ENCODE measurements around the gene RAD51AP2.

Gene RAD51AP2

DNA sequence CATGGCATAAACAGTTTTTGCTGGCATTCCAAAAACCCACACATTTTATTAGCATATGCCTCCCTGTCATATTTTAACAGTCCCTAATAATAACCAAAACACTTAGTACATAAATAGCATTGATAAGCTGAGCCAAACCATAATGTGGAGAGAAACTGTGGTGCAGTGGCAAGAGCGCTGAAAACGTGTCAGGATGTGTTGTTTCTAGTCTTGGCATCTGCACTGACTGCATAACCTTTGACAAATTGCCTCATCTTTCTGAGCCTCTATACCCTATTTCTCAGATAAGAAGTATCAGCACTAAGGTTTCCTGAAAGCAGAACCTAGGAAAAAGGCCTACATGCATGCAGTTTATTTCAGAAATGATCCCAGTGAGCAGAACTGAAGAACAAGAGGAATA is 41.4 kb downstream of the RAD51AP2 start:
- Histone ChIP-seq H3K79me1 (ENCODE audit: low read length) (no peaks in the 10 kb centered on the region), H3K18ac (ENCODE audit: low read length) (no peak overlapping the region), H4K5ac (ENCODE audit: low read length) (no peak overlapping the region), H3K36me3 (ENCODE audit: control insufficient read depth, insufficient read depth, low read length) (no peaks in the 10 kb centered on the region), H3K56ac (ENCODE audit: low read length) (no peak overlapping the region), H3K4me2 (ENCODE audit: low read length) (no peak overlapping the region), H2BK120ac (ENCODE audit: low read depth, low read length) (no peak overlapping the region), H4K8ac (ENCODE audit: low read depth, low read length) (no peak overlapping the region), H3K9ac (ENCODE audit: low read length) (no peak overlapping the region), H2AK5ac (ENCODE audit: low read length) (no peak overlapping the region), H3K4ac (ENCODE audit: low read depth, low read length) (no peak overlapping the region), H2BK5ac (ENCODE audit: low read length) (no peak overlapping the region), H3K4me1 (ENCODE audit: control insufficient read depth, low read depth, low read length) (no peaks in the 10 kb centered on the region), H3K27me3 (ENCODE audit: insufficient read depth, low read length, poor library complexity) (no peaks in the 10 kb centered on the region), H3K27ac (ENCODE audit: low read depth, low read length) (no peak overlapping the region), H3K79me2 (ENCODE audit: control insufficient read depth, insufficient read depth, low read length) (no peaks in the 10 kb centered on the region), H2BK15ac (replicated peaks; ENCODE audit: low read depth) (no peak overlapping the region), H3K4me3 (ENCODE audit: low read length) (no peak overlapping the region), H3K23ac (ENCODE audit: low read length) (no peak overlapping the region)
- no CpG with 5 or more reads among the region's 2 CpGs for WGBS (ENCODE audit: extremely low coverage, insufficient coverage, low lambda C conversion rate)
- DNase-seq, result no peak

- H3K9ac ChIP-seq (ENCODE audit: low read length), result no peak overlapping the region
- no peak overlapping the region for H2BK5ac ChIP-seq (ENCODE audit: low read length)
- H3K79me1 ChIP-seq (ENCODE audit: low read length), result no peaks in the 10 kb centered on the region
- no peak overlapping the region for H3K23ac ChIP-seq (ENCODE audit: low read length)
- H2BK120ac ChIP-seq (ENCODE audit: low read depth, low read length), result no peak overlapping the region
- H3K56ac ChIP-seq (ENCODE audit: low read length), result no peak overlapping the region
- H3K18ac ChIP-seq (ENCODE audit: low read length), result no peak overlapping the region
- DNase-seq, result no peak
- WGBS (ENCODE audit: extremely low coverage, insufficient coverage, low lambda C conversion rate), result no CpG with 5 or more reads among the region's 2 CpGs
- H3K4me2 ChIP-seq (ENCODE audit: low read length), result no peak overlapping the region
- no peaks in the 10 kb centered on the region for H3K36me3 ChIP-seq (ENCODE audit: control insufficient read depth, insufficient read depth, low read length)
- H2AK5ac ChIP-seq (ENCODE audit: low read length), result no peak overlapping the region
- H4K5ac ChIP-seq (ENCODE audit: low read length), result no peak overlapping the region
- H4K8ac ChIP-seq (ENCODE audit: low read depth, low read length), result no peak overlapping the region
- no peaks in the 10 kb centered on the region for H3K27me3 ChIP-seq (ENCODE audit: insufficient read depth, low read length, poor library complexity)
- no peaks in the 10 kb centered on the region for H3K79me2 ChIP-seq (ENCODE audit: control insufficient read depth, insufficient read depth, low read length)
- H3K4me3 ChIP-seq (ENCODE audit: low read length), result no peak overlapping the region
- no peaks in the 10 kb centered on the region for H3K4me1 ChIP-seq (ENCODE audit: control insufficient read depth, low read depth, low read length)
- H3K27ac ChIP-seq (ENCODE audit: low read depth, low read length), result no peak overlapping the region
- H3K4ac ChIP-seq (ENCODE audit: low read depth, low read length), result no peak overlapping the region
- no peak overlapping the region for H2BK15ac ChIP-seq (replicated peaks; ENCODE audit: low read depth)
These were observed 42.2 kb downstream of the RAD51AP2 start for GRCh38 chr2:17476064-17476463.

GRCh38 chr2:17475286-17475685 is 43.0 kb downstream of the RAD51AP2 start:
- Histone ChIP-seq H3K36me3 (ENCODE audit: control insufficient read depth, insufficient read depth, low read length) (no peaks in the 10 kb centered on the region), H3K18ac (ENCODE audit: low read length) (no peak overlapping the region), H3K27me3 (ENCODE audit: insufficient read depth, low read length, poor library complexity) (no peaks in the 10 kb centered on the region), H2BK5ac (ENCODE audit: low read length) (no peak overlapping the region), H3K79me2 (ENCODE audit: control insufficient read depth, insufficient read depth, low read length) (no peaks in the 10 kb centered on the region), H3K4me3 (ENCODE audit: low read length) (no peak overlapping the region), H3K79me1 (ENCODE audit: low read length) (no peaks in the 10 kb centered on the region), H2BK15ac (replicated peaks; ENCODE audit: low read depth) (no peak overlapping the region), H3K56ac (ENCODE audit: low read length) (no peak overlapping the region), H2BK120ac (ENCODE audit: low read depth, low read length) (no peak overlapping the region), H4K5ac (ENCODE audit: low read length) (no peak overlapping the region), H3K4me2 (ENCODE audit: low read length) (no peak overlapping the region), H3K23ac (ENCODE audit: low read length) (no peak overlapping the region), H3K4me1 (ENCODE audit: control insufficient read depth, low read depth, low read length) (no peaks in the 10 kb centered on the region), H2AK5ac (ENCODE audit: low read length) (no peak overlapping the region), H3K9ac (ENCODE audit: low read length) (no peak overlapping the region), H3K4ac (ENCODE audit: low read depth, low read length) (no peak overlapping the region), H4K8ac (ENCODE audit: low read depth, low read length) (no peak overlapping the region), H3K27ac (ENCODE audit: low read depth, low read length) (no peak overlapping the region)
- no peak for DNase-seq
- WGBS (ENCODE audit: extremely low coverage, insufficient coverage, low lambda C conversion rate), result no CpG with 5 or more reads among the region's 1 CpG

DNA sequence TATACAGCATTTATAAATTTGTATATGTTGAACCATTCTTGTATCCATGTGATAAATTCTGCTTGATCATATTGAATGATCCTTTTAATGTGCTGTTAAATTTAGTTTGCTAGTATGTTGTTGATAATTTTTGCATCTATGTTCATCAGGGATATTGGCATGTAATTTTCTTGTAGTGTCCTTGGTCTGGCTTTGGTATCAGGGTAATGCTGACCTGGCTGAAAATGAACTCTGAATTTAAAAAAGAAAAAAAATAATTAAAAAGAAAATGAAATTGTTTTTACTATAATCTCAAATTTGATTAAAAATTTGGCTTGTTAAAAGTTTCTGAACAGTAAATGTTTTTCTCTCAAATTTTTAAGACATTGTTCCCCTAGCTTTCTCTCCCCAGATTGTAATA is 46.3 kb downstream of the RAD51AP2 start:
- H3K79me1 ChIP-seq (ENCODE audit: low read length), result no peaks in the 10 kb centered on the region
- H3K4me2 ChIP-seq (ENCODE audit: low read length), result no peak overlapping the region
- no peak overlapping the region for H3K56ac ChIP-seq (ENCODE audit: low read length)
- no peak overlapping the region for H3K4me3 ChIP-seq (ENCODE audit: low read length)
- H2BK15ac ChIP-seq (replicated peaks; ENCODE audit: low read depth), result no peak overlapping the region
- no peaks in the 10 kb centered on the region for H3K79me2 ChIP-seq (ENCODE audit: control insufficient read depth, insufficient read depth, low read length)
- no peaks in the 10 kb centered on the region for H3K27me3 ChIP-seq (ENCODE audit: insufficient read depth, low read length, poor library complexity)
- H2AK5ac ChIP-seq (ENCODE audit: low read length), result no peak overlapping the region
- no peaks in the 10 kb centered on the region for H3K4me1 ChIP-seq (ENCODE audit: control insufficient read depth, low read depth, low read length)
- no peak overlapping the region for H4K5ac ChIP-seq (ENCODE audit: low read length)
- no peak overlapping the region for H2BK5ac ChIP-seq (ENCODE audit: low read length)
- no peak for DNase-seq
- H3K23ac ChIP-seq (ENCODE audit: low read length), result no peak overlapping the region
- H3K36me3 ChIP-seq (ENCODE audit: control insufficient read depth, insufficient read depth, low read length), result no peaks in the 10 kb centered on the region
- no peak overlapping the region for H3K18ac ChIP-seq (ENCODE audit: low read length)
- H4K8ac ChIP-seq (ENCODE audit: low read depth, low read length), result no peak overlapping the region
- H2BK120ac ChIP-seq (ENCODE audit: low read depth, low read length), result no peak overlapping the region
- no peak overlapping the region for H3K9ac ChIP-seq (ENCODE audit: low read length)
- no peak overlapping the region for H3K27ac ChIP-seq (ENCODE audit: low read depth, low read length)
- H3K4ac ChIP-seq (ENCODE audit: low read depth, low read length), result no peak overlapping the region

- no peaks in the 10 kb centered on the region for H3K79me1 ChIP-seq (ENCODE audit: low read length)
- no peak overlapping the region for H4K5ac ChIP-seq (ENCODE audit: low read length)
- H3K9ac ChIP-seq (ENCODE audit: low read length), result no peak overlapping the region
- H2BK15ac ChIP-seq (replicated peaks; ENCODE audit: low read depth), result no peak overlapping the region
- DNase-seq, result peak; percentile 84
- no peaks in the 10 kb centered on the region for H3K4me1 ChIP-seq (ENCODE audit: control insufficient read depth, low read depth, low read length)
- H3K4me2 ChIP-seq (ENCODE audit: low read length), result no peak overlapping the region
- no peak overlapping the region for H3K4me3 ChIP-seq (ENCODE audit: low read length)
- H2BK120ac ChIP-seq (ENCODE audit: low read depth, low read length), result no peak overlapping the region
- WGBS (ENCODE audit: extremely low coverage, insufficient coverage, low lambda C conversion rate), result no CpG with 5 or more reads among the region's 6 CpGs
- H3K18ac ChIP-seq (ENCODE audit: low read length), result no peak overlapping the region
- H3K36me3 ChIP-seq (ENCODE audit: control insufficient read depth, insufficient read depth, low read length), result no peaks in the 10 kb centered on the region
- H3K23ac ChIP-seq (ENCODE audit: low read length), result no peak overlapping the region
- H3K27ac ChIP-seq (ENCODE audit: low read depth, low read length), result no peak overlapping the region
- no peak overlapping the region for H2BK5ac ChIP-seq (ENCODE audit: low read length)
- no peak overlapping the region for H2AK5ac ChIP-seq (ENCODE audit: low read length)
- H4K8ac ChIP-seq (ENCODE audit: low read depth, low read length), result no peak overlapping the region
- H3K4ac ChIP-seq (ENCODE audit: low read depth, low read length), result no peak overlapping the region
- H3K27me3 ChIP-seq (ENCODE audit: insufficient read depth, low read length, poor library complexity), result no peaks in the 10 kb centered on the region
- H3K79me2 ChIP-seq (ENCODE audit: control insufficient read depth, insufficient read depth, low read length), result no peaks in the 10 kb centered on the region
- no peak overlapping the region for H3K56ac ChIP-seq (ENCODE audit: low read length)
These were observed 47.2 kb downstream of the RAD51AP2 start for GRCh38 chr2:17470855-17471641.

DNA sequence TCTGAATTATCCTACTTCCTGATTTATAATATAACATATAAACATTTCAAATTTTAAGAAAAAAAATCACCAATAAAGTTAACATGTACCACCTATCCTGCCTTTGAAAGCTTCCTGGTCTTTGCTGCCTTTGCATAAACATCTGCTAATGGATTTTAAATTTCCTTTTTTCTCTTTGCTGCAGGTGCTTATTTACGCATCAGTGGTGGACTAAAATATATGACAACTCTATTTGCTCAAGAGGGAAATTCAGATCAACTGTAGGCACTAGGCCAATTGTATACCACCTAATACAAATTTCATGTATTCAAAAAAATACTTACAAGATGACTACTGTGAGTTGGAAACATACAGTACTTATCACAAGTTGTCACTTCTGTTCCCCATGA is 57.2 kb downstream of the RAD51AP2 start:
- Histone ChIP-seq H2BK5ac (ENCODE audit: low read length) (no peak overlapping the region), H3K4me2 (ENCODE audit: low read length) (no peak overlapping the region), H3K4me1 (ENCODE audit: control insufficient read depth, low read depth, low read length) (no peaks in the 10 kb centered on the region), H3K79me2 (ENCODE audit: control insufficient read depth, insufficient read depth, low read length) (no peaks in the 10 kb centered on the region), H3K4me3 (ENCODE audit: low read length) (no peak overlapping the region), H2BK120ac (ENCODE audit: low read depth, low read length) (no peak overlapping the region), H3K4ac (ENCODE audit: low read depth, low read length) (no peak overlapping the region), H2BK15ac (replicated peaks; ENCODE audit: low read depth) (no peak overlapping the region), H3K27ac (ENCODE audit: low read depth, low read length) (no peak overlapping the region), H3K27me3 (ENCODE audit: insufficient read depth, low read length, poor library complexity) (no peaks in the 10 kb centered on the region), H4K5ac (ENCODE audit: low read length) (no peak overlapping the region), H2AK5ac (ENCODE audit: low read length) (no peak overlapping the region), H3K36me3 (ENCODE audit: control insufficient read depth, insufficient read depth, low read length) (no peaks in the 10 kb centered on the region), H3K23ac (ENCODE audit: low read length) (no peak overlapping the region), H3K79me1 (ENCODE audit: low read length) (no peaks in the 10 kb centered on the region), H3K9ac (ENCODE audit: low read length) (no peak overlapping the region), H3K18ac (ENCODE audit: low read length) (no peak overlapping the region), H4K8ac (ENCODE audit: low read depth, low read length) (no peak overlapping the region), H3K56ac (ENCODE audit: low read length) (no peak overlapping the region)
- no CpG with 5 or more reads among the region's 1 CpG for WGBS (ENCODE audit: extremely low coverage, insufficient coverage, low lambda C conversion rate)
- DNase-seq, result no peak

All from mesendoderm (in vitro differentiated cells).